ENCODE results near the gene TBC1D5.

- no peak for TF ChIP-seq EZH2 (IDR thresholded peaks at IDR 0.05)
- TF ChIP-seq POLR2AphosphoS5 (IDR thresholded peaks at IDR 0.05; ENCODE audit: borderline replicate concordance, low read depth, low read length), result no peak
- no peak for TF ChIP-seq FOXP2 (optimal IDR thresholded peaks at IDR 0.05; ENCODE audit: control extremely low read depth, extremely low read length, insufficient read depth)
These were observed 3.5 kb downstream of the TBC1D5 start for GRCh38 chr3:17738921-17739320.
